Eye (tissue), 1 donor: ENCODE results near the gene ADGRG2.

Experiments used
- DNase-seq: peaks from one replicate; pipeline ENCODE4 v3.0.0-alpha.2; 2015

The ADGRG2 gene, protein sequence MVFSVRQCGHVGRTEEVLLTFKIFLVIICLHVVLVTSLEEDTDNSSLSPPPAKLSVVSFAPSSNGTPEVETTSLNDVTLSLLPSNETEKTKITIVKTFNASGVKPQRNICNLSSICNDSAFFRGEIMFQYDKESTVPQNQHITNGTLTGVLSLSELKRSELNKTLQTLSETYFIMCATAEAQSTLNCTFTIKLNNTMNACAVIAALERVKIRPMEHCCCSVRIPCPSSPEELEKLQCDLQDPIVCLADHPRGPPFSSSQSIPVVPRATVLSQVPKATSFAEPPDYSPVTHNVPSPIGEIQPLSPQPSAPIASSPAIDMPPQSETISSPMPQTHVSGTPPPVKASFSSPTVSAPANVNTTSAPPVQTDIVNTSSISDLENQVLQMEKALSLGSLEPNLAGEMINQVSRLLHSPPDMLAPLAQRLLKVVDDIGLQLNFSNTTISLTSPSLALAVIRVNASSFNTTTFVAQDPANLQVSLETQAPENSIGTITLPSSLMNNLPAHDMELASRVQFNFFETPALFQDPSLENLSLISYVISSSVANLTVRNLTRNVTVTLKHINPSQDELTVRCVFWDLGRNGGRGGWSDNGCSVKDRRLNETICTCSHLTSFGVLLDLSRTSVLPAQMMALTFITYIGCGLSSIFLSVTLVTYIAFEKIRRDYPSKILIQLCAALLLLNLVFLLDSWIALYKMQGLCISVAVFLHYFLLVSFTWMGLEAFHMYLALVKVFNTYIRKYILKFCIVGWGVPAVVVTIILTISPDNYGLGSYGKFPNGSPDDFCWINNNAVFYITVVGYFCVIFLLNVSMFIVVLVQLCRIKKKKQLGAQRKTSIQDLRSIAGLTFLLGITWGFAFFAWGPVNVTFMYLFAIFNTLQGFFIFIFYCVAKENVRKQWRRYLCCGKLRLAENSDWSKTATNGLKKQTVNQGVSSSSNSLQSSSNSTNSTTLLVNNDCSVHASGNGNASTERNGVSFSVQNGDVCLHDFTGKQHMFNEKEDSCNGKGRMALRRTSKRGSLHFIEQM

GRCh38 chrX:19121898-19122640 lies at the start of gene ADGRG2:
TSS of gene ADGRG2 (minus strand) at chrX:19122468. CDS start at chrX:19068834, 53,634 bp downstream.
- peak; percentile 60 for DNase-seq

GRCh38 chrX:19168609-19169008 lies 46.3 kb upstream of the ADGRG2 start:
- no peak for DNase-seq

- DNase-seq: no peak
These were observed 40.6 kb upstream of the ADGRG2 start for GRCh38 chrX:19162851-19163250.

- no peak for DNase-seq
These were observed 33.9 kb upstream of the ADGRG2 start for GRCh38 chrX:19156186-19156585.

DNA sequence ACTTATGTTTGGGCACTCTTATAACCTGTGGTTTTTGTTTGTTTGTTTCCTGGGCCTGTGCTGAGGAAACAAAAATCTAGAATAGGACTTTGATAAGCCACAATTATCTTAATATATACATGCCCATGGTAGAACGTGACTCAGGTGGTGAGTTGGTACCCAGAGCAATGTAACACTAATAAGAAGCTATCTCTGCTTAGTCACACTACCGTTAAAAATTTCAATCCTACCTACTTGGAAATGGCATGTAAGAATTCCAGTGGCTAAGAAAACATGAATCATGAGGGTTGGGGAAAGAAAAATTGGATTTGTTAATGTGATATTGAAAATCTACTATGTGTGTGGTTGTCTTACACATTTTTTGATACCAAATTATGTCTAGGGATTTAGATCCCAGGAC lies 30.5 kb upstream of the ADGRG2 start:
- no peak for DNase-seq

DNA sequence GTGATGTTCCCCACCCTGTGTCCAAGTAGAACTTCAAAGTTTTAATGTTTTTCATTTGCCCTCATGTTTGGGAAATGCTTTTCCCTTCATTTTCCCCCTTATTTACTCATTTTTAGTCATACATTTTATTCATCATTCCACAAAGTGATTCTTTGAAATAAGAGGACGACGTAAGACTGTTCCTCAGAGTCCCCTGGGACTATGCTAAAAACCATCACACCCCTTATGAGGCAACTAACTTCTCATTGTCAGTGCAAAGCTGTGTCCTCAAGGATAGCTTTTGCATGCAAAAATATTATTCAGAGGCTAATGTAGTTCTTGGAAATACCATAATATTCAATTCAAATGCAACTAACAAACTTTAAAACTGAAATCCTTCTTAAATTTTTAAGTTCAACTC lies 14.8 kb upstream of the ADGRG2 start:
- no peak for DNase-seq

DNA sequence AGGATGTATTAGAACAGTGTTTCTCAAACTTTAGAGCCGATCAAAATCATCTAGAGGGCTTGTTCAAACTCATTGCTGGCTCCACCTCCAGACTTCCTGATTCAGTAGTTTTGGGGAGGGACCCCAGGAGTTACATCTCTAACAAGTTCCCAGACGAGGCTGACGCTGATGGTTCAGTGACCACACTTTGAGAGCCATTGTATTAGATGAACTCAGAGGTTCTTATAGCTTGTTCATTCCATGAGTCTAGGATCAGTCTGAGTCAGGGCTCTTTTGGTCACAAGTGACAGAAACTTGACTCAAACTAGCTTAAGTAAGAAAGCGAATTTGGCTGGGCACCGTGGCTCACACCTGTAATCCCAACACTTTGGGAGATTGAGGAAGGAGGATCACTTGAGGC lies 11.5 kb upstream of the ADGRG2 start:
- DNase-seq: no peak

GRCh38 chrX:19133231-19133630 lies 11.0 kb upstream of the ADGRG2 start:
- DNase-seq: no peak

DNA sequence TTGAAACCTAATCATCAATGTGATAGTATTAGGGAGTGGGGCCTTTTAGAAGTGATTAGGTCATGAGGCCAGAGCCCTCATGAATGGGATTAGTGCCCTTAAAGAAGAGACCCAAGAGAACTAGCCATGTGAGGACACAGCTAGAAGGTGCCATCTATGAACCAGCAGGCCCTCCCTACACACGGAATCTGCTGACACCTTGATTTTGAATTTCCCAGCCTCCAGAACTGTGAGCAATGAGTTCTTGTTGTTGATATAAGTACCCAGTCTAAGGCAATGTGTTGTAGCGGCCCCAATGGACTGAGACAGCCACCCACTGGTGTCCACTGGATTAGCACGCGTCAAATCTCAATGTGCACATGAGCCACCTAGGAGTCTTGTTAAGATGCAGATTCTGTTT lies 8.4 kb upstream of the ADGRG2 start:
- no peak for DNase-seq

DNA sequence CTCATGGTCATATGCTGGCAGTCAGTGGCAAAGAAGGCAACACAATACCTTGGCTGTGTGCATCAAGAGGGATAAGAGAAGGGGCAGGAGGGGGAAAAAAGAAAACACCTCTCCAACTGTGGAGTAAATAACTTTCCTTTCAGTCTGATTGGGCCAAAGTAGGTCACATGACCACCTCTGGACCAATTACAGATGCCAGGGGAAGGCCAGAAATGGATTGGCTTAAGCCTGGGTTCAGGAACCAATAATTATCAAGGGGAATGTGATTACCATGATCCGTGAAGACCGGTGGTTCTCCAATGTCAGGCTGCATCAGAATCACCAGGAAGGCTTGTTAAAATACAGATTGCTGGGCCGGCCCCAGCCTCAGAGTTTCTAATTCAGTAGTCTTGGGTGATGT lies 7.4 kb upstream of the ADGRG2 start:
- DNase-seq: no peak

DNA sequence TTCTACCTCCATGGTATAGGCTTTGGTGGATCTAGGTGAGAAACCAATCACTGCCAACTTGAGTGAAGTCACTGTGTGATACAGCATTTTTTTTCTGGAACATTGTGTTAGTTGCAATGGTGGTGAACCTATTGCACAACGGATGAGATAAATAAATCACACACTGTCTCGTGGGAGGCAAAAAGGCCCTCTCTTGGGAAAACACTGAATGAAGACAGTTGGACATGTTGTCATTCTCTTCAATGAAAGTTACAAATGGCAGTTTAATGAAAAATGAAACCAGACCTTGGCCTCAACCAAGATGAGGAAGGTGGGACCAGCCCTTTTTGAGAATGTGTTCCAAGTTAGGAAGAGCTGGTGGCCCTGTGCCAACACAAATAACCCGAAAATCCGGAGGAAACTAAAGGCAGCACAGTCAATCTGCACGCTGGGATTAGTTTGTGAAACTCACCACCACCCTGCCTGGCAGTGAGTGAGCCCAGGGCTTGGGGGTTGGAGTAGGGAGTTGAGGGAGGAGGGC lies 5.4 kb upstream of the ADGRG2 start:
- no peak for DNase-seq

DNA sequence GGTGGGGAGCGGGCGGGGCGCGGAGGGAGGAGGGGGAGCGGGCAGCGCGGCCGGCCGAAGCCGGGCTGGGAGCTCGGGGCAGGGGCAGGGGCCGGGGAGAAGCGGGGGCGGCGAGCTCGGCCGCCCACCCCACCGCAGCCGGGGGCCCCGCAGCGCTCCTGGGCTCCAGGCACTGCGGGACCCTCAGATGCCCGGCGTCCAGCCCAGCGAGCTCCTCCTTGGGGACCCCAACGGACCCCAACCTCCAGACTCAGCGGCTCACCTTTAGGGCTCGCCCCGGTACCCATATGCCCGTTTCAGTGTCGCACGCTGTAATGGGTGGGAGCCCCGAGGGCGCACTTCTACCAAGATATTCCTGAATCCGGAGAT lies 357 bp upstream of the ADGRG2 start:
- DNase-seq: no peak

DNA sequence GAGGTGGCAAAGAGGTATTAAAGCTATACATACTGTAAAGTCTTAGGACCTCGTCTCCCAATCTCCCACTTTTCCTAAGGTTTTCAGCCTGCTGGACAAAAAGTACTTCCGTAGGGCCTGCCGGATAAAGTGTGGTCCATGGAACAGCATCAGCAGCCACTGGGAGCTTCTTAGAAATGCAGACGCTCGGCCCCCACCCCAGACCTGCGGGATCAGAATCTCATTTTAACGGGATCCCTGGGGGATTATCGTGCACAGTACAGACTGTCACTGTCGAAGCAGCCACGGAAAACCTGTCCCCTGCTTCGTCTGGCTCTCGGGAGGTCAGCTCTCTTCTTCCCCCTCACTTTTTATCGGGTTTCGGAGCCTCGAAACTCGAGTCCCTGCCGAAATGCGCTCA lies 802 bp downstream of the ADGRG2 start:
- no peak for DNase-seq

DNA sequence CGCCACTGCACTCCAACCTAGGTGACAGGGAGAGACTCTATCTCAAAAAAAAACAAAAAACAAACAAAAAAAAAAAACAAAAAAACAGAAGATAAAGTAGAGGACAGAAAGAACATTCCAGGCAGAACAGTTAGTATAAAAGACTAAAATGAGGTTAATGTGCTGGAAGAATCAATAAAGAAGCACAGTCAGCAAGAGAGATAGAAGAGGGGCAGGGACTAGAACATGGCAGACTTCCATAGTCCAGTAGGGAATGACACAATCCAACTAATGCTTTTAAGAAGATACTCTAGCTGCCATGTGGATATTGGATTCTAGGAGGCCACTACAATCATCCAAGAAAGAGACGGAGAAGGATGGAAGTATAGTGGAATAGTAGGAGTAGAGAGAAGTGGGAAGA lies 11.6 kb downstream of the ADGRG2 start:
- DNase-seq: no peak

DNA sequence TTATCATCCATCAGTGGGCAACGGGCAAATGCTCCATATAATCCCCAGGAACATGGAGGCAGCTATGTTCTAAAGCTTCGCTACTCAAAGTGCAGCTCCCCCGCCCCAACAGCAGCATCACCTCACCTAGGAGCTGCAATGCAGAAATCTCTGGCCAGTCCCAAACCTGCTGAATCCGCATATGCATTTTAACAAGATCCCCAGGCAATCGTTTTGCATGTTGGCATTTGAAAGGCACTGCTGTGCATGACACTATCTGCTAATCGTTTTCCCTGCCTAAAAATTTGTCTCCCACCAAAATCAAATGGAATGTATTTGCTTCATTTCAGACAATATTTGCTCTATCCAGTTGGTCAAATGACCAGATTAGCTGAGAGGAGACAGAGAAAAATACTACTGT lies 15.2 kb downstream of the ADGRG2 start:
- DNase-seq: no peak

- no peak for DNase-seq
These were observed 21.7 kb downstream of the ADGRG2 start for GRCh38 chrX:19100586-19100985.

DNA sequence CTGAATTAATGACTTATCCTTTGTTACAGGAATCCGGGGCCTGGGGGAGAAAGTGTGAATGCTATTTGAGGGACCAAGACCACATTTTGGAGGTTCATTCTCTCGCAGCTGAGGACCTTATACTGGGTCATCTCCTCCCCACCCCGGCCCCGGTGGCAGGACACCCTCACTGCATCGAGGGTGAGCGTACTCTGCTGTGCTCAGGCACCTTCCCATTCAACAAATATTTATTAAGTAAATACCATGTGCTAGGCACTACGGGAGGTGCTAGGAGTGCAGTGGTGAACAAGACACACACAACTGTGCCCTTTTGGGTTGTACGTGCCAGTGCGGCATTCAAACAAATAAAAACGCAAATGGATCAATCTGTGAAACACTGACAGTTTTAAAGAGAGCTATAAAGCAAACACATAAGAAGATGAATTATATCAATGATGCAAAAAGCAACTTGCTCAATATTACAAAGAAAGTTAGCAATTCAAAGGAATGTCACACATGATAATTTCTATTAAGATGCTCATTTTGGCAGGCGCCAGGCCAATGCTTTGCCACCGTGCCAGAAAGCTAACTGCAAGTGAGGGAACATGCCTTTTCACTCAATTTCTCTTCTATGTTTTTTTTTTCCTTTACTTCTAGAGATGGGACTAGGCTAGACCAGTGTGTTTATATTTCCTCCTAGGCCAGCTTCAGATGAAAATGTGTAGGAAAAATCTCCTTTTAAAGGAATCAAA lies 24.6 kb downstream of the ADGRG2 start:
- DNase-seq: no peak

GRCh38 chrX:19096586-19096985 lies 25.7 kb downstream of the ADGRG2 start:
- DNase-seq: no peak

- DNase-seq: no peak
These were observed 27.6 kb downstream of the ADGRG2 start for GRCh38 chrX:19094654-19095053.

GRCh38 chrX:19091596-19091995 lies 30.7 kb downstream of the ADGRG2 start:
- DNase-seq: no peak

DNA sequence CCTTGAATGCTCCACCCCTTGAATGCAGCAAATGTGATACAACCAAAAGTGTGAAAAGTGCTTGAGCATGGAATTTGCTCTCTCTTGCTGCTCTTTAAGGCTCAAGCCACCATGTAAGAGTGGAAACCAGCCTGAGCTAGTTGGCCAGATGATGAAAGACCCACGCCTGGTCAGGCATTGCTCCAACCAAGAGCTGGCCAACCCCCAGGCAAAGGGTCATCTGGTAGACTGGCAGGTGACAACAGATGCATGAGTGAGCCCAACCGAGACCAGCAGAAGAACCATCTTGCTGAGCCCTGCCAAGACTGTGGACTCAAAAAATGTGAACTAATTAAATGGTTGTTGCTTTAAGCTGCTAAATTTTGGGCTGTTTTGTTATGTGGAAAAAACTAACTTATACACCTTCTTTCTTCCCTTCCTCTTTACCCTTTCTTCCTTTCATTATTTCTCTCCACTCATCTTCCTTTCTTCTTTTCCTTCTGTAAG lies 32.7 kb downstream of the ADGRG2 start:
- no peak for DNase-seq
